Thoracic aorta (tissue), 2 donors: ENCODE results near the gene KCND2. TPM values are rescaled to one million over a fixed set of nuclear protein-coding genes. Genes with fewer than 3 reads are reported as not detected.

ENCODE experiments used
- ATAC-seq: fragments of 150-250 bp; one replicate; pipeline ENCODE4 v1.8.0; 2017; ENCODE audit warnings: low read depth; ENCODE audit not compliant: insufficient number of reproducible peaks, low FRiP score
- DNase-seq: peaks from one replicate; pipeline ENCODE4 v3.0.0-alpha.2; 2020; ENCODE audit warnings: low spot score
- H3K27ac ChIP-seq, 2 donors: fragments of 200-600 bp; sonication (generic); 1 replicate in 1 of 2; 2 replicates in 1 of 2; pipeline ENCODE4 v1.5.1; 2016; ENCODE audit warnings: mild to moderate bottlenecking in 2 of 2, moderate library complexity in 2 of 2
- H3K27me3 ChIP-seq: fragments of 200-600 bp; sonication (generic); replicated peaks from 2 replicates; pipeline ENCODE4 v1.6.0; 2016; ENCODE audit warnings: mild to moderate bottlenecking; ENCODE audit not compliant: insufficient read depth
- H3K36me3 ChIP-seq: fragments of 200-600 bp; sonication (generic); one replicate; pipeline ENCODE4 v1.5.1; 2016
- H3K4me1 ChIP-seq, 2 donors: fragments of 200-600 bp; sonication (generic); 1 replicate in 1 of 2; 2 replicates in 1 of 2; pipeline versions ENCODE4 v1.5.1 to v1.6.0; 2016; ENCODE audit warnings: low read depth in 2 of 2, mild to moderate bottlenecking in 1 of 2; ENCODE audit not compliant: control insufficient read depth in 1 of 2
- H3K4me3 ChIP-seq: fragments of 200-600 bp; sonication (generic); 2 replicates; pipeline ENCODE4 v1.5.1; 2016; ENCODE audit warnings: mild to moderate bottlenecking
- H3K9me3 ChIP-seq: fragments of 200-600 bp; sonication (generic); 2 replicates; pipeline ENCODE4 v1.5.1; 2016
- CTCF ChIP-seq: fragments of 200-600 bp; sonication (generic); IDR thresholded peaks from one replicate; pipeline ENCODE4 v1.5.1; 2019; ENCODE audit warnings: antibody characterized with exemption
- total RNA-seq, 2 donors: library from RNA; depleted of rRNA; stranded (reverse); fragments of >200 nt; gene quantifications; one replicate each; pipeline versions ENCODE4 v1.1.0 to v1.2.3, GENCODE V29; 2016

KCND2 gene
- total RNA-seq, 2 donors from 2014 or later = 0.14 to 0.99 TPM

- no peak for TF ChIP-seq CTCF
- DNase-seq (no peak), ATAC-seq (no peak)
- no peaks in the 10 kb centered on the region for H3K9me3 ChIP-seq
- no peaks in the 10 kb centered on the region for H3K27me3 ChIP-seq
- no peaks in the 10 kb centered on the region for H3K36me3 ChIP-seq
- no peak overlapping the region for H3K4me3 ChIP-seq
- peaks cover 0 to 8% of the 10 kb centered on the region in 2 donors for H3K4me1 ChIP-seq
- no peak overlapping the region for H3K27ac ChIP-seq
These were observed 131.1 kb downstream of the KCND2 start for GRCh38 chr7:120404042-120404441.

GRCh38 chr7:120405652-120406051 is 132.7 kb downstream of the KCND2 start:
- H3K36me3 ChIP-seq = no peaks in the 10 kb centered on the region
- no peaks in the 10 kb centered on the region for H3K9me3 ChIP-seq

GRCh38 chr7:120407010-120407409 is 134.0 kb downstream of the KCND2 start:
- Histone ChIP-seq H3K4me1 (peaks cover 0 to 8% of the 10 kb centered on the region in 2 donors), H3K4me3 (no peak overlapping the region), H3K9me3 (no peaks in the 10 kb centered on the region), H3K27ac (no peak overlapping the region), H3K27me3 (no peaks in the 10 kb centered on the region), H3K36me3 (no peaks in the 10 kb centered on the region)
- TF ChIP-seq CTCF = no peak
- ATAC-seq = no peak
- no peak for DNase-seq

More at GRCh38 chr7:120405652-120406051, 132.7 kb downstream of the KCND2 start:
- Histone ChIP-seq H3K4me1 (peaks cover 0 to 8% of the 10 kb centered on the region in 2 donors), H3K4me3 (no peak overlapping the region), H3K27ac (no peak overlapping the region), H3K27me3 (no peaks in the 10 kb centered on the region)
- ATAC-seq (no peak), DNase-seq (no peak)
- no peak for TF ChIP-seq CTCF

- Histone ChIP-seq H3K36me3 (no peaks in the 10 kb centered on the region), H3K4me1 (no peaks in the 10 kb centered on the region), H3K27me3 (no peaks in the 10 kb centered on the region), H3K4me3 (no peak overlapping the region), H3K27ac (no peak overlapping the region), H3K9me3 (no peaks in the 10 kb centered on the region)
- DNase-seq (no peak), ATAC-seq (no peak)
- no peak for TF ChIP-seq CTCF
These were observed 139.4 kb downstream of the KCND2 start for GRCh38 chr7:120412139-120413050.

- Histone ChIP-seq H3K4me3 (no peak overlapping the region), H3K9me3 (no peaks in the 10 kb centered on the region), H3K36me3 (no peaks in the 10 kb centered on the region), H3K27me3 (no peaks in the 10 kb centered on the region), H3K4me1 (no peaks in the 10 kb centered on the region), H3K27ac (no peak overlapping the region)
- no peak for ATAC-seq
- no peak for TF ChIP-seq CTCF
- no peak for DNase-seq
These were observed 140.2 kb downstream of the KCND2 start for GRCh38 chr7:120413164-120413563.
